Activated CD4-positive, CD25-positive, alpha-beta regulatory T cell treated with anti-CD3 and anti-CD28 coated beads, Interleukin-2, amount 50 U/mL, for 72 hours (primary cell): ENCODE data around the gene MAN1A1.

Experiments
- DNase-seq: peaks from one replicate; pipeline ENCODE4 v3.0.0; 2021

The MAN1A1 gene

DNA sequence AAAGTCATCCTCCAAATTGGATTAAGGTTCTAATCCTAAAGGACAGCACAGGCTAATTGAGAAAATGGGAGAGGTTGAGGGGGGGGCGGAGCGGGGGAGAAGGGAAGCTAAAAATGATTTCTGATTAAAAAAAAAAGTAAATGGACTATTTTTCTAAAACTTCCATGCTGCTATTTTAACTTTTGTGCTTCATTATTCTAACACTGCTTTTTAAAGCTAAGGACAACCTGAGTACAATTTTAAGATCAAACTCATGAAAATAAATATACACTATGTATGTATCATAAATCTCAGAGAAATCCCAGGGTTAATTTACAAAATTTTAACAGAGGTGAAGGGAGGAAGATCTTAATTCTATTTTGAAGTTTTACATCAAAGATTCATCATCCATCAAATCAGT is 4.4 kb downstream of the MAN1A1 start:
- DNase-seq: no peak

DNA sequence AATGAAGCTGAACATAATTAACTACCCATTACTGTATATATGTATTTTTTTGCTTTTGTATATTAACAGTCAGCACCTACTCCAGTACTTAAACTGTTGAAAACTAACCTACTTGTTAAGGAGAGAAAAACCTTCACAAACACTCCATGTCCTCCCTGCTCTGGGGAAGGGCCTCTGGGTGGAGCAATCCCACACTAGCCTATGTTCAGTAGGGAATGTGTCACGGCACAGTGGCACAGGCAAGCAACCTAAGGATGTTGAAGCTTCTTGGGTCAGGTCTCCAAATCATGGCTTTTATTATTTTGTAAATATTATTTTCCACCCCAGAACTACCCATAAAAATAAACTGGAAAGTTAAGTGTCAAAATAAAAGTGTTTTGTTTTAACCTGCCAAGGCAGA is 5.3 kb downstream of the MAN1A1 start:
- DNase-seq: no peak

DNA sequence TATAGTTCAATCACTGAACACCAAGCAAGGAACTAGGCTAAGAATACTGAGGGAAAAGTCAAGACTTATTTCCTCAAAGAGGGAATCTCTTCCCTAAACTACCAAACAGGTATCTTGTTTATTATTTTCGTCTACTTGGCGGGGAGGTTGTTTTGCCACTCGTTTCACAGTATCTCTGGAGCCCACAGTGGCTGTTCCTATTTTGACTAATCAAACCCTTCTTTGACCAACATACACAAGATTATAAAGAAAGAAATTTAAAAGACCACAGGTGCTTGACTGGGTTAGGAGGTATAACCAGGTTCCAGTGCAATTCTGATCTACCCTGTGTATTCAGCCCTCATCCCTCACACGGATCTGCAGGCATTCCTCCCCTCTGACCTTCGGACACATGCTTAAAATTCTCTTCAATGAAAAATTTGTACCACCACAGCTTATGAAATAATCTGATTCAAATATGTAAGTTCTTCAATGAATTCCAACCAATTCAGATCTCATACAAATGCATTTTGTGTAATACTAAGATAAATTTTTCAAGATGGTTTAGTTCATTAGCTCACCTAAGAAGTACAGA is 5.9 kb downstream of the MAN1A1 start:
- no peak for DNase-seq

- no peak for DNase-seq
Measured at GRCh38 chr6:119343167-119343566, 6.4 kb downstream of the MAN1A1 start.

GRCh38 chr6:119342430-119342829 is 7.1 kb downstream of the MAN1A1 start:
- no peak for DNase-seq

DNA sequence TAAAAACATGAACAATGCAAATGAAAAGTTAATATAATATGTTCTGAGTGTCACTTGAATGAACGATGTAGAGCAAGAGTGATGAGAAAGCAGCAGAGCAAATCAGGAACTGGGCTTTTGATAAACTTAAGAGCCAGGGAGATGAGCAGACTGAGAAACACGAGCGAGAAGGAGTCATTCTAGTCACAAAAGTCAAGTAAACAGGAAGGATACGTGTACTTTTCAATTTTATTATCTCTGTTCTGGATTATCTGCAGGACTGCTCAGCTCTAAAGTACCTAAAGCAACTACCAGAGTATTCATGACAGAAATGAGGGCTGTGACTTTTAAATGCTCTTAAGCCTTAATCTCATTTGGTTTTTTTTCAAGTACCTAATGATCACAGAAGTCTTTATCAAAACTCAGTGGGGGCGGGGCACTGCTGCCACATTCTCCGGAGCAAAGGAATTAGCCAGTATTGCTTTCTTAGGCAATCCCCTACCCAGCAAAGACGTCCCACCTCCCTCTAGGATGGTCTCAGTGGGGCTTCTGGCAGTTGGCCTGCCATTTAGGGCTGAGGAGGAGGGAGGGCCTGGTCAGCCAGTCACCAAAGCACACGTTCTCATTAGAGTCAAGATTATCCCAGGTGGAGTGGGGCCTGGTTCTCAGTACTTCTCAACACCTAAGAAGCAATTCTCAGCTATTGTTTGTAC is 8.6 kb downstream of the MAN1A1 start:
- no peak for DNase-seq

GRCh38 chr6:119339941-119340456 is 9.6 kb downstream of the MAN1A1 start:
- no peak for DNase-seq

DNA sequence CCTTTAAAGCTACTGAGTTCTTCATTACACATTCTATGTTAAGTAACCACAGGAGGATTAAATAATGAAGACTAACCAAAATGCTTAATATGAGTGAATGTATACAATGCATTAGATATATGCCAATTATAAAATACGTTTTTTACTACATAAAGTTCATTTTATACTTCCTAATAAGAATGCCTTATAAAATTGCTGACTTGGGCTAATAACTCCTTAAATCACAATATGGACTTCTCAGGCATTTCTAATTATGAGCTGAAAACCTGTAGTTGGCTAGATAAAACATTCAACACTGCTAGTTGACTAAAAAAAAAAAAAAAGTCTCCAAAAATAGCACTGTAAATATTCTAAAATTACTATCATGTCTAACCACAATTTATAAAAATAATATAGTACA is 11.8 kb downstream of the MAN1A1 start:
- no peak for DNase-seq

- DNase-seq: no peak
Measured at GRCh38 chr6:119337252-119337651, 12.3 kb downstream of the MAN1A1 start.

DNA sequence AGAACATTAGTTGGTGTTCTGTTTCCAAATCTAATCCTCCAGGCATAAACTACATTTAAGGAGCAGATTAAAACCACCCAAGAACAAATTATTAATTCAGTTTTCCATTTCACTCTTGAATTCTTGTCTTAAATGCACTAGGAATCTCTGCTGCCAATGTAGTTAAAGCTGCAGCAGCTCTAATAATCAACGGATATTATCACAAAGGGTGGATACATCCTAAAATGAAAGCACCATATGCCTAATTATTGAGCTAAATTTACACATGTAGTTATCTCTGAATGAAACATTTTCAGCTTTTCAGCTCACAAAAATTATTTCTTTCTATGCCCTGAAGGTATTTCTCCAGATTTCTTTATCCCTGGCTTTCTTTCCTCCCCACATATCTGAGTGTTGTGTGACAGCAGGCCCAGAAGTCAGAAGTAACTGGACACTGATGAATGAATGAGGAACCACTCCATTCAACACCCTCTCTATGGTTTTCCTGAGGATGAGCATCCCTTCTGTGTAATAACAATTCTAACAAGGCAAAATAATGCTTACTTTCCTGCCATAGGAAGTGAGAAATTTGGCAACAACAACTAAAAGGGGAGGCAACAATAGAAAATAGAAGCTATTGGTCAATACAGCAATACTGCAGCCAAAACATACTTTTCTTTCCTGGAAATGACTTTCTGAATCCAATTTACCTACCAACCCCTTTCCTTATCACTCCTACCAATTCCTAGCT is 14.9 kb downstream of the MAN1A1 start:
- no peak for DNase-seq

DNA sequence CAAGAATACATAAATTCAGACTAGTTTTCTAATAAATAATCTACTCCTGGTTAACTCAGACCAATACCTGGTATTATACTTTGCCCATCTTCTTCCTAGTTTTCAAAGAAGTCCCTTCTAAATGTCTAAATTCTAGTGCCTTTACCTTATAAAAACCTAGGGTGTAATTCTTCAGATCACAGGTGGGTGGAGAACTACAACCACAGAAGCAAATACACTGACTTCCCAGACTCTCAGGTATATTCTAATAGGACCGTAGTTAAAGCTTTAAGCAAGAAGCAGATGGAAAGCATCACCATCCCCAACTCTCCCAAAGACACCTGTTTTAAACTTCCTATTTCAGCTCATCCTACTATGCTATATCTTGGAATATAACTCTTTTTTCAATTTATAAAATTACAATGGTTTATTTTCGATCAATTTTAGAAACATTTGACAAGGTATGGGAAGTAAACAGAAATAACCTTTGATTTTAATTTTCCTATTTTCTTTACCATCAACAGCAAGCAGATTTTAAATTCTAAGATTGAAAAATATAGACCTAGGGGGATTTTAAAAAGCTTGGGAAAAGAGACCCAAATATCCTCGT is 15.8 kb downstream of the MAN1A1 start:
- no peak for DNase-seq

GRCh38 chr6:119333063-119333609 is 16.4 kb downstream of the MAN1A1 start:
- DNase-seq: no peak

DNA sequence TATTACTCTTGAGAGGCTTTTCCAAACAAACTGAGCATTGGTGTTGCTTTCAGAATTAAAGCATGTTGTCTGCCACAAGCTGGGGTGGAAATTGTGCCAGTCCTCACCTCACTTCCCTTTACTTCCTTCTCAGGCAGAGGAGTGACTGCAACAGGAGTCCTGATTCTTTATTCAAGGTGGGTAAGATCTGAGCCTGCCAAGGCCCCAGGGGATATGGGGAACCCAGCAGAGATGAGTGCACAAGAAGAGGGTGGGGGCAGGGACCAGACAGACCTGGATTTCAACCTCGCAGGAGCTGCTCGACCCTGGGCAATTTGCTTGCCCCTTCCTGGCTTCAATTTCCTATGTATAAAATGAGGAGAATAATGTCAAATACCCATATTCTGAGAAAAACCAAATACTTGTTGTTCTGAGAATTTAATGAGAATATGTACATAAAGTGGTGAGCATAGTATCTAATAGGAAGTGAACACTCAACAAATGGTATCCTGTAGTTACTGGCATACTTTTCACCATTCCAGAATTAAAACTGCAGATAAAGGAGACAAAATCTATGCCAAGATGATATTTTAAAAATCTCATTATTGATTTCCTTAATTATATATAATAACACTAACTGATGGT is 17.8 kb downstream of the MAN1A1 start:
- DNase-seq: no peak

GRCh38 chr6:119330520-119331113 is 18.9 kb downstream of the MAN1A1 start:
- DNase-seq: no peak

- no peak for DNase-seq
Measured at GRCh38 chr6:119329794-119330180, 19.8 kb downstream of the MAN1A1 start.

DNA sequence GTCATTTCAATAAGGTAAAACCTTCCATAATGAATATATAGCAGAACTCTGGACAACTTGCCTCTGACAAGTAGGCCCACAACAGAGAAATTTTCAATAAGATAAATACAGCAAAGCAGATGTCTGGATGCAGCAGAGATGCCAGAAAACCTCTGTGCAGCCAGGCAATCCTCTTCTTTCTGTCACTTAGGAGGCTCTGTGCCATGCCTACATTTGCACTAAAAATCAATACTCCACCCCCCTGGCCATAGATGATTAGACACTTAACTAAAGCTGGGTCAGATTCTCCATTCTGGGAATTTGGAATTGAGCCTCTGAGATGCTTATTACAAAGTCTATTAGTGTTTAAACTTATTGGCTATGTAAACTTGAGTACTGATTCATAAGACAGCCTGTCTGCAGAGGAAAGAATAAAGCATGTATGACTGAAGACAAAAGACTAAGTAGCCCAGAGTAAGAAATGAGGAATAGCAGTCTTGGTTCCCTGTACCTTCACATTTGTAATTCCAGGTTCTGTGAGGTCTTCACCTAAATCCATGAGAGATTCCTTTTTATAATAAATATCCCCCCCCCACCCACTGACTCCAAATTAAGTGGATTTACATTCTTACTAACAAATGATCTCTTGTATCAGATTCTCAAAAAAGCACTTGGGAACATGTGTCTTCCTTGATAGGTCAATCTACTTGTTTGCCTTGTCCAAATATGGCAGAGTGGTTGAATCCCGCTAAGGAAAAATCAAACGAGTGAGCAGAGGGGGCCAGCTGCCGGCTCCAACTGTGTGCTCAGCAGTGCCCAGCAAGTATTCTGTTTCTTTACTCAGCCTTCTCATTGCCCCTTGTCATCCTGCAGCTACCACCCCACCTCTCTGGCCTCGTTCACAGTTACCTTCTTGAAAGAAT is 20.4 kb downstream of the MAN1A1 start:
- DNase-seq: no peak

DNA sequence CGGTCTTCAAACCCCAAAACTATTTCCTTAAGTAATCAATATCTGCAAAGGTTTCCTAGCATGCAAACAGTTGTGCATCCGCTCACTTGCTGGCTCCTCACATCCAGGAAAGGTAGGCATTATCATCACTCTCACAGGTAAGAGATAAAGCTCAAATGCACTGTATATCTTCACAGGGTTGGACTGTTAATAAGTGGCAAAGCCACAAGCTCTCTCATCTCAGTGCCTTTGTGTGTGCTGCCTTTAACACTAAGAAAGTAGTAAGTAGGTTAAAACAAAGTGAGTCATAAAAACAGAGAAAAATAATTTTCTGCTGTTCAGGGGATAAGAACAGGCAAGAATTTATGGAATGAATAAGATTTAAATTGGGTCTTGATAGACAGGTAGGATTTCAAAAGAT is 21.3 kb downstream of the MAN1A1 start:
- no peak for DNase-seq

- no peak for DNase-seq
Measured at GRCh38 chr6:119327810-119328209, 21.8 kb downstream of the MAN1A1 start.

DNA sequence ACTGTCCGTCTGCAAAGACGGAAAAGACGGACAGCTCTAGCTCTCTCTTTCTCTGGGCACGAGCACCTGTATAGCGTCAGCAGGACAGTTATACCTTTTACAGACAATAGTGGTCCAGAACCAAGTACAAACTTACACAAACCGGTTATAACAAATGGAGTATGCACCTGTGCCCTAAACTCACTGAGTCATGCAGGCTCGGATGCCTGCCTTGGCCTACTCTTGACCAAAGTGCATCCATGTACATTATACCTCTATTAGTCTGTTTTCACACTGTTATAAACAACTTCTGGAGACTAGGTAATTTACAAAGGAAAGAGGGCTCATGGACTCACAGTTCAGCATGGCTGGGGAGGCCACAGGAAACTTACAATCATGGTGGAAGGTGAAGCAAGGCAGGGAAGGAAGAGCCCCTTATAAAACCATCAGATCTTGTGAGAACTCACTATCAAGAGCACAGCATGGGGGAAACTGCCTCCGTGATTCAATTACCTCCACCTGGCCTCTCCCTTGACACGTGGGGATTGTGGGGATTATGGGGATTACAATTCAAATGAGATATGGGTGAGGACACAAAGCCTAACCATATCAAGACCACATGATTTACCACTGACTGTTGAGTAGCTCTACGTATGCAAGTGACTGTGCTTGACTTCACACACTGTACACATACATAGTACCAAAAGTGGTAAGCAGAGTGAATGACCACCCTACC is 23.1 kb downstream of the MAN1A1 start:
- DNase-seq: no peak

DNA sequence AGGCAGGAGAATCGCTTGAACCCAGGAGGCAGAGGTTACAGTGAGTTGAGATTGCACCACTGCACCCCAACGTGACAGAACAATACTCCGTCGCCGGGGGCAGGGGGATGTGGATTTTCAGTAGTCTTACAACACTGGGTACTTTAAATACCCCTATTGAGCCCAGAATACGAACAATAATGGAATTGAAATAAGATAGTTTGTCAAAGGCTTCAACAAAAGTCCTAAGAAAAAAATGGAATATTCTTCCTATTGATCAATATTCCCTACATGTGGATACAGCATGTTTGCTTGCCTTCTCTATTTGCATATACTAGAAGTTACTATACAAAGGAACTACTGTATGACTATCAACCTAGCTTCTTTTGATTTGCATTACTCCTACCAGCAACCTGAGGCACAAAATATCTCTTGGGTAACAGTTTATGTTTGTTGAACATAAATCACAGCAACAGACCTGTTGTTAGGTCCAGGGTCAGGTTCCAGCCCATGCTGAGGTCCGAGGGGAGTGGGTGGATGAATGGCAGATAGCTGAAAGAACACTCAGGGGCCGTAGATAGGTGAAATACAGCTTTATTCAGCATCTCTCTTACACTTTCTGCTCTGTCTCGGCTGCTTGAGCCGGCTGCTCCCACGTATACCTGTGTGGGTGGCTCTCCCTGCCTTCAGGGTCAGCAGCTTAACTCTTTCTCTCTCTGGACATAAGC is 23.8 kb downstream of the MAN1A1 start:
- DNase-seq: no peak
